ENCODE measurements around the gene THAP12.
"Not testable (repeated sequence)": the region's sequence is repeated elsewhere in the genome, so short reads cannot be mapped to it uniquely, and the experiment has no call there.

THAP12 gene

DNA sequence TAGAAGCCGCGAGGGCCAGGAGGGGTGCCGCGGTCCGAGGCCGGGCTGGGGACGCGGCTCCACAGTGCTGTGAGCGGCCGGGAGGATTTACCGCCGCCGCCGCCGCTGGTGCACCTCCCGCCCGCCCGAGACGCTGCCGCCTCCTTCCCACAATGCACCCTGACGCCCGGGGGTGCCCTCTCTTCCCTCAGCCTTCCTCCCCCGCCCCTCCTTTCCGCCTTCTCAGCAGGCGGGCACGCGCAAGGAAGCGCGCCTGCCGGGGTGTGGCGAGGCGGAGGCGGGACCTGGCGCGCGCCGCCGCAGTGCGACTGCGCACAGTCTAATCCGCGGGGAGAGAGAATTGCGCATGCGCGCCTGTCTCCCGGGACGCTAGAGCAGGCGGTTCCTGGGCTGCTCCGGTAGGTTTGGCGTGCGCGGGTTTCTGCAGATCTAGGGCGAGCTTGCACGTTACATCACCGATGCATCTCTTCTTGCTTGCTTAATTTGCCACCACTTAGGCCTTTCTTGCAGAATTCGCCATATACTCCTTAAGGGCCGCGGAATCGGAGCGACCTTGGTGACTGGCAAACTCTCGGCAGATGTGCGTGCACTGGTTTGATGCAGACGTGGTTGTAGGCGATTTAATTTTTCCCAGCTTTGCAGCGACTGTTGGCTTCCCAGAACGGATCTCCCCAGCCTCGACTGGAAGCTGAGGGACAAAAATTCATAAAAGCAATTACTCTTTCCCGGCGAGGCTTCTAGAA lies at the start of gene THAP12, which contains the start of gene GVQW3:
Gene THAP12 (minus strand): TSS at position 156 of the 743 bp plus-strand sequence. CDS start 296 bp downstream, outside the sequence.
Gene GVQW3 (plus strand): TSS at position 347 of the 743 bp plus-strand sequence. CDS start 506 bp downstream, outside the sequence.
- peak; percentile 93 to 96 (median 94) for DNase-seq (ENCODE audit: low read depth in 3 of 3)

DNA sequence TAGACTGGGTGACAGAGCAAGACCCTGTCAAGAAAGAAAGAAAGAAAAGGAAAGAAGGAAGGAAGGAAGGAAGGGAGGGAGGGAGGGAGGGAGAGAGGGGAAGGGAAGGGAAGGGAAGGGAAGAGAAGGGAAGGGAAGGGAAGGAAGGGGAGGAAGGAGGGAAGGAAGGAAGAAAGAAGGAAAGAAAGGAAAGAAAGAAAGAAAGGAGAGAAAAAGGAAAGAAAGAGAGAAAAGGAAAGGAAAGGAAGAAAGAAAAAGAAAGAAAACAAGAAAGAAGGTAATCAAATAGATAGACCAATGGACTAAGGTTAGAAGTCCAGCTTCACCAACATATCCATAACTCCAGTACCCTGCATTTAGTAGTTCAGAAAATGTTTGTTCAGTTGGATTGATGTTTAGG lies 45.7 kb upstream of the THAP12 start:
- no peak for DNase-seq (ENCODE audit: low read depth in 3 of 3)

GRCh38 chr11:76424891-76425290 lies 44.0 kb upstream of the THAP12 start:
- no peak for DNase-seq (ENCODE audit: low read depth in 3 of 3)

- DNase-seq (ENCODE audit: low read depth in 3 of 3) = peak in 1 of 3 experiments; percentile 15
These were observed 43.4 kb upstream of the THAP12 start for GRCh38 chr11:76424379-76424778.

- DNase-seq (ENCODE audit: low read depth in 3 of 3) = no peak
These were observed 39.0 kb upstream of the THAP12 start for GRCh38 chr11:76419896-76420295.

- no peak for DNase-seq (ENCODE audit: low read depth in 3 of 3)
These were observed 34.1 kb upstream of the THAP12 start for GRCh38 chr11:76415073-76415472.

DNA sequence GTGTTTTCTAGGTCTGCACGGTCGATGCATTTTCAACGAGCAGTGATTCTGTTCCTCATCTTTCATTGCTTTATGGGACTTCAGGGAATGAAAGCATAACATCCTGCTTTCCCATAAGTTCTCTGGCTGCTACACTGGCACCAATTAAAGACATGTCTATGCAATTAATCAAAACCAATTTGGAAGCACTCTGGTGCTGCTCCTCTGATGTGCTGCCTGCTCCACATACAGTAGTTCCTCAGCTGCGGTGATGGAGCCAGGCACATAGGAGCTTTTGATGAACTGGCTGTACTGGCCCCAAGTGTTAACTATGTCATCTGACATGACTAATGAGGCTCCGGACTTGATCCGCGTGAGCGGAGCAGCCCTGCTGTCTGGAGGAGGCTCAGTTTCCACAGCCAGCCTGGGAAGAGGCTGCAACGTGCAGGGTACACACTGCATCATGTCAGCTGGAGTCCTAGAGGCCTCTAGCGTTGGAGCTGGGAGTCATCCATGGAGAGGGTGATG lies 30.0 kb upstream of the THAP12 start:
- DNase-seq (ENCODE audit: low read depth in 3 of 3) = no peak

DNA sequence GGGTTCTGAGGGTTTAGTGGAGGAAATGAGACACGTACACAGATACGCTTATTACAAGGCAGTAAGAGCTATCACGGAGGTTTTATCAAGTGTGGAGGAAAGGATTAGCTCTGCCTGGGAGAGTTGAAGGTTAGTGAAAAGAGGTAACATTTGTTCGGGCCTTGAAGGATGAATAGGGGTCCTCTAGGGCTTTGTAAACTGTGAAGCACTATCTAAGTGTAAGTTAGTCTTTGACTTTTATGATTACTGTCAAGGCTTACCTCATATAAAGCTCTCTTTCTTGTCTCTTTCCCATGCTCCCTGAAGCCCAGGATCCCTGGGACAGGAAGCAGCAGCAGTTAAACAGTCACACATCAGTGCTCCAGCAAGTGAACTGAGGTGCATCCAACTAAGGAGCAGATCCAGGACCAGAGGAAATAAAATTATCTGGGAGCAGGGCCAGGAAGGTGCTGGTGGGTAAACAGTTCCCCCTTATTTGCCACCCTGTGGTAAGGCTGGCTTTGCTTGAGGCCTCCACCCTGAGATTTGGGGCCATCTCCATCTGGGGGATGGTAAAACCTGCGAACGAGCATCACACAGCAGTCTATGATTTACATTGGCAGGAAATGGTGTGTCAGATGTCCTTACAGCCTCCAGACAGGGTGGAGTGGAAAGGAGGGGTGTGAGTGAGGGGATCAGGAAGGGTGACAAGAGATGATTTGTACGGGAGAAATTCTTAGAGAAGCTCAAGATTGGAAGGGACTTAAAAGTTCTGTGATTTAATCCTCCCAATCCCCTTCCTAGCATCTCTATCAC lies 27.4 kb upstream of the THAP12 start:
- DNase-seq (ENCODE audit: low read depth in 3 of 3) = no peak

GRCh38 chr11:76406359-76406758 lies 25.4 kb upstream of the THAP12 start:
- DNase-seq (ENCODE audit: low read depth in 3 of 3) = no peak

GRCh38 chr11:76401484-76401883 lies 20.6 kb upstream of the THAP12 start:
- DNase-seq (ENCODE audit: low read depth in 3 of 3) = not testable (repeated sequence)

GRCh38 chr11:76400967-76401366 lies 20.0 kb upstream of the THAP12 start:
- DNase-seq (ENCODE audit: low read depth in 3 of 3) = no peak

DNA sequence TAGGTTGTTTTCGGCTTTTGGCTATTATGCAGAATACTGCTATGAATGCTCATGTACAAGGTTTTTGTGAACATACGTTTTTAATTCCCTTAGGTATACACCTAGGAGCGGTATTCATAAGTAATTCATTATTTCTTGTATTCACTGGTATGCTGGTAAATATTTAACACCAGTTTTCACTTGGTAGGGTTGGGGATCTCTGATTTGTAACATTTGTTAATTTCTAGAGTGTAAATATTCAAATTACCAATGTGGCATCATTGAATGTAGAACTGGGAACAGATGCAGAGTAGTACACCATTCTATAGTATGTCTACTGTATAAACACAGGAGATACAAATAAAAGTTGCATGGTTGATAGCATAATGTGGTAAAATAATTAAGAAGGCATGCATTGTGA lies 16.5 kb upstream of the THAP12 start:
- no peak for DNase-seq (ENCODE audit: low read depth in 3 of 3)

GRCh38 chr11:76395296-76395695 lies 14.4 kb upstream of the THAP12 start:
- no peak for DNase-seq (ENCODE audit: low read depth in 3 of 3)

DNA sequence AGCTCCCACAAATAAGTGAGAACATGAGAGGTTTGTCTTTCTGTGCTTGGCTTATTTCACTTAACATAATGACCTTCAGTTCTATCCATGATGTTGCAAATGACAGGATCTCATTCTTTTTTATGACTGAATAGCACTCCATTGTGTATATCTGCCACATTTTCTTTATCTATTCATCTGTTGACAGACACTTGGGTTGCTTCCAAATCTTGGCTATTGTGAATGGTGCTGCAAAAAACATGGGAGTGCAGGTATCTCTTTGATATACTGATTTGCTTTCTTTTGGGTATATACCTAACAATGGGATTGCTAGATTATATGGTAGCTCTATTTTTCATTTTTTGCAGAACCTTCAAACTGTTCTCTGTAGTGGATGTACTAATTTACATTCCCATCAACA lies 13.5 kb upstream of the THAP12 start:
- DNase-seq (ENCODE audit: low read depth in 3 of 3) = no peak

GRCh38 chr11:76392870-76393269 lies 11.9 kb upstream of the THAP12 start:
- DNase-seq (ENCODE audit: low read depth in 3 of 3) = no peak

- no peak for DNase-seq (ENCODE audit: low read depth in 3 of 3)
These were observed 11.0 kb upstream of the THAP12 start for GRCh38 chr11:76391811-76392475.

DNA sequence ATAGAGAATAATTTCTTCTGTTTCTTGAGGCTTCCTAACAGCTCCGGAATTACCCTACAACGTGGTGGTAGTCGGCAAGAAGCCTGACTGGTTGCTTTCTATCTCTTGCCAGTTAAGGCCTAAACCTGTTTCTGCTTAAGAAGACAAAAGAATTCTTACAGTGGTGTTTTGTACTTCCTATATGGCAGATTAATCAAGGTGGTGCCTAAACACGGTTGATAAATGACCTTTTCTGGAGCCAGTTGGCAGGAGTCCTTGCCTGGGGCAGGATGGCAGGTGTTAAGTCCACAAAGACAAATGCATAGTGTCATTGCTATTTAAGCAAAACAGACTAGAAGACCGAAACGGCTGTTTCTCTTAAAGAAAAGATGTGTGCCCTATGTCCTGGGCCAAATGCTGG lies 10.1 kb upstream of the THAP12 start:
- no peak for DNase-seq (ENCODE audit: low read depth in 3 of 3)

- DNase-seq (ENCODE audit: low read depth in 3 of 3) = no peak
These were observed 7.5 kb upstream of the THAP12 start for GRCh38 chr11:76388408-76388807.

DNA sequence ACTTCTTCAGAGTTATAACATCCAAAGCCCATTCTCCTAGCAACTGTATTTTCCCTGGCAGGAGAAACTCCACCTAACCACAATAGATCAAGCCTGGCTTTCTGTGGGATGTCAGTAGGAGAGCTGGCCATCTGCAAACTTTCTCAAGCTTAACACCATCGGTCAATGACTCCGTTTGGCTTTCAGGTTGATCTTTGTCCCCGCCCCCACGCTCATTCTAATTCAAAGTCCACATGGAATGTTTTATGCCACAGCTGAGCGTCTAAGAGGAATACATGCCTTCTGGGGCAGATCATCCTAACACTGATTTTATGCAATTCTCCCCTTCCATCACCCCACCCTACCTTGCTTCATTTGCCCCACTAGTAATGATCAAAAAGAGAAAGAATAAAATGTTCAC lies 5.0 kb upstream of the THAP12 start:
- DNase-seq (ENCODE audit: low read depth in 3 of 3) = no peak

GRCh38 chr11:76382209-76382608 lies 1.3 kb upstream of the THAP12 start:
- no peak for DNase-seq (ENCODE audit: low read depth in 3 of 3)

- peak; percentile 22 to 52 (median 34) for DNase-seq (ENCODE audit: low read depth in 3 of 3)
These were observed 564 bp downstream of the THAP12 start for GRCh38 chr11:76380159-76380976.
